AG10803 (cell line): ENCODE measurements around the gene NTPCR.
"Not testable (repeated sequence)": the region's sequence is repeated elsewhere in the genome, so short reads cannot be mapped to it uniquely, and the experiment has no call there.

Experiments used
- DNase-seq: peaks from one replicate; pipeline ENCODE4 v3.0.0; 2010; ENCODE audit warnings: low read depth
- H3K4me3 ChIP-seq: 2 replicates; pipeline ENCODE4 v1.5.1; 2011; ENCODE audit warnings: mild to moderate bottlenecking, low read length, control low read depth
- TF ChIP-seq, protein P1 (sequence below): conservative IDR thresholded peaks from 2 replicates; pipeline ENCODE4 v1.5.1; 2011; ENCODE audit warnings: mild to moderate bottlenecking, low read length, control low read depth, inconsistent platforms

Gene NTPCR

DNA sequence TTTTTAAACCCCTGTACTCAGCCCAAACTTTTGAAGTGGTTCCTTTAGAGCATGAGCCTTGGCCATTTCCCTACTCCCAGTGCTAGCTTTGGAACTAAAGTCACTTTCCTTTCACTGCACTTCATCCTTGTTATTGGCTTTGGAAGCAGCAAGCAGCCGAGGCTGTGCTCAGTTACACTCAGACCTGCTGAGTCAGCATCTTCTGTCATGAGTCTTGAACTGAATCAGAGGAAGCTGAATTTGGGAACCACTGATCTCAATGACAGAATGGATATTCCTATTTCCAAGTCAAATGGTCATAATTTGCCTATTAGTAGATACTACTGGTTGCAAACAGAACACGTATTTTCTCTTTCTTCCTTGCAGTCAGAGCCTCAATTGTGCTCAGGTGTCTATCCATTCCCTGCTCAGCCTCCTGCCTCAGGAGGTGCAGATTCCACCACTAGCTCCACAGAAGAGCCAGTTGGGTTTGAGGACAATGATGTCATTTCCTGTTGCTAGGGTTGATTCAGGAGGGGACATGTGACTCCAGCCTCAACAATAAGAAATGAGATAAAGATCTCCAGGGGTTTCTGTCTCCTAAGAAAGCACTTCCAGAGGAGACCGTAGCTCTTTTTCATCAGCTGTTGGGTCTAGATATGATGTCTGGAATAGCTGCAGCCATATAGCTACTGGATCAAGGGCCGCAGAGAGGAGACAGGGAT lies 44.9 kb upstream of the NTPCR start:
- TF ChIP-seq, protein P1, sequence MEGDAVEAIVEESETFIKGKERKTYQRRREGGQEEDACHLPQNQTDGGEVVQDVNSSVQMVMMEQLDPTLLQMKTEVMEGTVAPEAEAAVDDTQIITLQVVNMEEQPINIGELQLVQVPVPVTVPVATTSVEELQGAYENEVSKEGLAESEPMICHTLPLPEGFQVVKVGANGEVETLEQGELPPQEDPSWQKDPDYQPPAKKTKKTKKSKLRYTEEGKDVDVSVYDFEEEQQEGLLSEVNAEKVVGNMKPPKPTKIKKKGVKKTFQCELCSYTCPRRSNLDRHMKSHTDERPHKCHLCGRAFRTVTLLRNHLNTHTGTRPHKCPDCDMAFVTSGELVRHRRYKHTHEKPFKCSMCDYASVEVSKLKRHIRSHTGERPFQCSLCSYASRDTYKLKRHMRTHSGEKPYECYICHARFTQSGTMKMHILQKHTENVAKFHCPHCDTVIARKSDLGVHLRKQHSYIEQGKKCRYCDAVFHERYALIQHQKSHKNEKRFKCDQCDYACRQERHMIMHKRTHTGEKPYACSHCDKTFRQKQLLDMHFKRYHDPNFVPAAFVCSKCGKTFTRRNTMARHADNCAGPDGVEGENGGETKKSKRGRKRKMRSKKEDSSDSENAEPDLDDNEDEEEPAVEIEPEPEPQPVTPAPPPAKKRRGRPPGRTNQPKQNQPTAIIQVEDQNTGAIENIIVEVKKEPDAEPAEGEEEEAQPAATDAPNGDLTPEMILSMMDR = no peak
- DNase-seq = peak; percentile 16
- H3K4me3 ChIP-seq = no peak overlapping the region

DNA sequence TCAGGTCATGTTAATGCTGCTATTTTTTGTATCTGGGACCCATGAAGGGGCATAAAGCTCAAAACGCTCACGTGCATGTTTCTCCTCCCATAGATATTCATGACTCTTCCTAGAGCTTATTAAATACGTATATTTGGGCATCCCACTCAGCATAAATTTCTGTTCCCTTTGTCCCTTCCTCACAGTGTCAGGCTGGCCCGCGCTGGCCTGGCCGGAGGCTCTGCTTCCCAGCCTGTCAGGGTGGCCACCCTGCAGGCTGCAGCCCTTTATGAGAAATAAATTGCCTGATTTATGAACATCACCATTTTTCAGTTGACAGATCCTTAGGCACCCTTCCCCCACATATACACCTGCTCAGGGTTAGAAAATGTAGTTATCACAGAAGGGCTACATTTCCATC lies 44.0 kb upstream of the NTPCR start:
- H3K4me3 ChIP-seq = no peak overlapping the region
- DNase-seq = no peak
- TF ChIP-seq, protein P1 = no peak

DNA sequence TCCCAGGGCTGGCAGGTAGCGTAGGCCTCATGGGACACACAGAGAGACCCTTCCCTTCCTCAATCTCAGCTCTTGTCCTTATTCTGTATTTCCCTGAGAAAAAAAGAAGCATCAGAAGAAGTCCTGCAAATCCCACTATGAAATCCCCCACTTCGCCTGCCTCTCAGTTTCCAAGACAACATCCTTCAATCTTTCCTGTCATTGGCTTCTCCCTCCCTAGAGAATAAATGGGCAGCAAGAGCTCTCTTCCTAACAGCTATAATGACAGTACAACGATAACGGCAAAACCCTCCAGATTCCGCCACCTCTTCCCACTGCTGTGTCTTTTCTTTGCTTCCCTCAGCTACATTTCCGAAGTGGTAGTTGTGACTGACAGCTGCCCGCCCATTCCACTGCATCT lies 41.6 kb upstream of the NTPCR start:
- TF ChIP-seq, protein P1 = no peak
- DNase-seq = no peak
- H3K4me3 ChIP-seq = no peak overlapping the region

DNA sequence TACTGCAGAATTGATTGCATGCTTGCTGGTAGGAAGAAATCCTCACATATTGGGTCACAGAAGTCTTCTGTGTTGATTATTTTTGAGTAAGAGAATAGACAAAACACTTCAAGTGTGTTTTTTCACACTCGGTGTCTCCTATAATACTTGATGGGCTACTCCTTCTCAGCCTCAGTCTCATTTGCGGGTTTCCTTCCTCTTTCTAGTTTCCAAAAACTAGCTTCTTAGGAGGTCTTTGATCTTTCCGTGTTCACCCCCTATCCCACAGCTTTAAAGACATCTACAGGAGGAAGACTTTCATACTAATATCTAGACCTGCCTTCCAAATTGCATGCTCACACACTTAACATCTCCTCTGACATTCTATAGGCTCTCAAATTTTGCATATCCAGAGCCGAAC lies 40.7 kb upstream of the NTPCR start:
- H3K4me3 ChIP-seq = no peak overlapping the region

DNA sequence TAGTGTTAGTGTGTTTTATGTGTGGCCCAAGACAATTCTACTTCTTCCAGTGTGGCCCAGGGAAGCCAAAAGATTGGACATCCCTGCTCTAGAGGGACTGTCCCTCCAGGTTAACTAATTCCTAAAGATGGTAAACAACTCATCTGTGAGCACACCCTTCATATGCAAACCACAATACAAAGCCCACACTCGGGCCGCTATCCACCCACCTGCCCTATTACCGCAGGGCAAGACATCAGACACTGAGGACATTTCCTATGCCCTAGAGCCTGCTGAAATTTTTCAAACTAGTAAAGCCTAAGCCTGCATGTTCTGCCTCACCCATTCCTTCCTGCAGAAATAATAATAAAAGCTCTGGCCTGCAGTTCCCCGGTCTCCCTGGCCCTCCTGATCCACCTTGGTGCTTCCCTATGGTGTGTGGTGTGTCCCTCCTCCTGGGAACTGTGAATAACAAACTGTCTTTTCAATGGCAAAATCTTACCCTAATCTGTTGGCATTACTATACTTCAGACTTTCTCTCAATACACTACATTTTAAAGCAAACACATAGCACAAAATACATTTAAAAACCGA lies 39.3 kb upstream of the NTPCR start:
- TF ChIP-seq, protein P1 = no peak
- no peak overlapping the region for H3K4me3 ChIP-seq
- no peak for DNase-seq

More for the DNA sequence above, 40.7 kb upstream of the NTPCR start:
- DNase-seq = no peak
- TF ChIP-seq, protein P1 = no peak

DNA sequence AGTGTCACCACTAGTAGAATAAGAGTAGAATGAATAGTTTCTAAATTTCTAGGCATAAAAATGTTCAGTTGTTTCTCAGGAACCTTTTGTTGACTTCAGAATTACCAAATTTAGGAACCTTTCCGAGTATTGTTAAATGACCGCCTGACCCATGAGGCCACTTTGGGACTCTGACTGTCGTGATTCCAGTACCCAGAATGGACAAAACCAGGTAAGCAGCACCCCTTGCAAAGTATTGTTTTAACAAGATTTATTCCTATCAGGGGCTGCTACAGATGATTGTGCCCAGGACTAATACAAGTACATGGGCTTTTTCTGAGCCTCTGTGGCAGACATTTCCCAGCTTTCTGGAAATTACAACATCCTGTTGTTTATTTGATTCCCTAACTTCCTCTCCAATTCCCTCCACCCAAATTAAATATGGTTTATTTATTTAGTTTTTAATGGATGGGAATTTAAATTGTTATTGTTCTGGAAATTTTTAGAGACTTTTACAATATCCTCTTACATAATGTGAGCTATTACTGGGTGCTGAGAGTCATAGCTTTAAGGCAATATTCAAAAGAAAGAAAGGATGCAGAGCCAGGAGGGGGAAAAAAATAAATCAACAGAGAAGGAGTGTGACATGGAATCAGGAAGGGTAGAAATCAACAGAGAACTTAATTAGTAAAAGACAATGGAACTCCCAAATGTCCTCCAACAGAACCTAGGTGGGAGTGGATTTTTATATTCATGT lies 37.4 kb upstream of the NTPCR start:
- H3K4me3 ChIP-seq = no peak overlapping the region
- no peak for DNase-seq
- TF ChIP-seq, protein P1 = no peak

DNA sequence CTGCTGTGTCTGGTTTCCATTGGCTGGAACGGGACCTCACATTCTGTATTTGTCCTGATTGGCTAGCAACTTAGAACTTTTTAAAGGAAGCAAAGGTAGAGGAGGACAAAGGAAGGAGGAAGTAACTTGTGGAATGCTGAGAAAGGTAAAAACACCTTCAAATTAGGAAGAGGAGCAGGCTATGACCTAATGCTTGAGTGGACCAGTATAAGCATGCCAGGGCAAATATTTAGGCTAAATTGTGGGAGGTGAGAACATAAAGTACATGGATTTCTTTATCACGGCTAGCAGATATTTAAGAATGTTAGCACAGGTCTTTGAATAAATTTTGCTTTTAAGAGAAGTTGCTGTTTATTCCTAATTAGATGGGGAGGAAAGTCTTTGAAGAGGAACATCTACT lies 36.1 kb upstream of the NTPCR start:
- not testable (repeated sequence) for DNase-seq, H3K4me3 ChIP-seq
